Stimulated activated CD8-positive, alpha-beta memory T cell treated with anti-CD3 and anti-CD28 coated beads, Interleukin-7, amount 100 ng/mL, for 4 hours (primary cell): ENCODE measurements around the gene CALM3.
A peak's percentile ranks its signal among the peaks of the same experiment; 100 is the strongest.
"Not testable (repeated sequence)": the region's sequence is repeated elsewhere in the genome, so short reads cannot be mapped to it uniquely, and the experiment has no call there.

Experiments
- DNase-seq, 2 donors: peaks; one replicate each; pipeline ENCODE4 v3.0.0-alpha.2; 2020; ENCODE audit warnings: low read depth in 2 of 2

CALM3 gene

DNA sequence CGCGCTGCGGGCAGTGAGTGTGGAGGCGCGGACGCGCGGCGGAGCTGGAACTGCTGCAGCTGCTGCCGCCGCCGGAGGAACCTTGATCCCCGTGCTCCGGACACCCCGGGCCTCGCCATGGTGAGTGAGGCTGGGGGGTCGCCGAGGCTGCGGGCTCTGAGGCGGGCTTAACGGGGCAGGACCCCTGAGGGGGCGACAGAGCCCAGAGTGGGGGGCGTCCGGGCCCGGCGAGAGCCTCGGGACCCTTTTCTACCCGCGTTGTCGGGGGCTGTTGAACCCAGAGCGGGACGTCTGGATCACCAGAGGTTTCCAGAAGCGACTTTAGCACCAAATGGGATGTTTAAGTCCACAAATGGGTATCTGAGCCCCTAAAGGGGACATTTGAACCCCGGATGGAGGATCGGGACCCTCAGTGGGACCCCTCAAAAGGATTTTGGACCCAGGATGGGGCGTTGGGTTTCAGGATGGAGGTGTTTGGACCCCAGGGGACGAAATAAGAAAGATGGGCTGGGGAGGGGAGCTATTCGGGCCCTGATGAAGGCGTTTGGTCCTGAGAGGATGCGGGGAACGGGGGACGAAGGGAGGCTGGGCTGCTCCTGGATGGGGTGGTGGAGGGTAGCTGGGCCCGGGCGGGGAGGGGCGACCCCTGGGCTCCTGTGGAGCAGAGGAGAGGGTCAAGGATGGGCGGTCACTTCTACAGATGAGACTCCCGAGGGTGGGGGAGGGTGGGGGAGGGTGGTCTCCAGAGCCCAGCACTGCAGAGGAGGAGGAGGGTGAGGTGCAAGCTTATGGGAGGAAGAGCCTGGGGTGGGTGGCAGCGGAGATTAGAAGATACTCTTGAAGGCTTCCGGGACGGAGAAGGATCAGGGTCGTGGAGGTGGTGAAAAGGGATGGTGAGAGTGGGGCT, at the start of gene CALM3:
Gene CALM3, plus strand, starts transcription at position 13 of the 907 bp plus-strand sequence. Its CDS starts 105 bp downstream, at position 118.
- no peak for DNase-seq

DNA sequence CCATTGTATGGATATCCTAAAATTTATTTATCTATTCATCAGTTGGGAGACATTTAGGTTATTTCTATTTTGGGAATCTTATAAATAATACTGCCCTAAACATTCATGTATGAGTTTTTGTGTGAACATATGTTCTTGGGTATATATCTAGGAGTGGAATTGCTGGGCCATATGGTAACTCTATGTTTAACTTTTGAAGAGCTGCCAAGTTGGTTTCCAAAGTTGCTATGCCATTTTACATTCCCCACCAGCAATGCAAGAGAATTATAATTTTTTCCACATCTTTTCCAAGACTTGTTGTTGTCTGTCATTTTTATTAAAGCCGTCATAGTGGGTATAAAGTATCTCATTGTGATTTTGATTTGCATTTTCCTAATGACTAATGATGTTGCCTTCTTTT, 48.2 kb upstream of the CALM3 start:
- DNase-seq, result no peak

DNA sequence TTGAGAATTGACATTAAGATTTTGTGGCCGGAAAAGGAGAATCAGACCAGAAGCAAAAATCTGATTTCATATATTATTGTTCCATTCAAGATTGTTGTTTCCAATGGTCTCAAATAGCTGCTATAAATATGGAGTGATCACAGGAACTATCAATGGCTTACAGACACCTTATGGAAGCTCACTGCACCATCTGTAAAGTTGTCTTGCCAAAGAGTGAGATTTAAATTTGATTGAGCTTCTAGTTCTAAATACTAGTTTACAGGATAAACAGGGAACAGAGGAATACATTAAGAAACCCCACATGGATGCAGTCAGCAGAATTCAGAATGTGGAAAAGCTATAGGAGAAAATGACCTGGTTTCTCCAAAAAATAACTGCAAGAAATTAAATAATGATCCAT, 47.0 kb upstream of the CALM3 start:
- no peak for DNase-seq

DNA sequence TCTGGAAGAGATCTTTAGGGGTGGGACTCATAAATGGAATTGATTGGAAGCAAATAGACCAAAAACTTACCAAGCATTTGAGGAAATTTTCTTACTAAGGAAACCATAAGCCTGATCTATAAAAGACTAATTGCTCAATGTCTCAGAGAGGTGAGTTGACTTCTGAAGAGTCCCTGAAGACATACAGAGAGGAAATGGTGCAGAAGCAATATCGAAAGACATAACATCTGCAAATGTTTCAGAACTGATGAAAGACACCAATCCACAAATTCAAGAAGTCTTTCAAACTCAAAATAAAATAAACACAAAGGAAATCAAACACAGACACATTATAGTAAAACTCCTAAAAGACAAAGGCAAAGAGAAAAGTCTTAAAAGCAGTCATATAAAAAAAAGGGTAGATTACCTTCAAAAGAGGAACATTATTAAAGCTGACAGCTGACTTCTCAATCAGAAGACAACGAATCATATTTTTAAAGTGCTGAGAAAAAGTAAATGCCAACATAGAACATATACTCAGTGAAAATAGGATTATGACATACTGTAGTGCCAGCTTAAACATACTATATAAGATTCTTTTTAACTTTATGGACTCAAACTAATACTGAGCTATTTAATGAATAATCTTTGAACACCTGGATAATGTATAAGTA, 45.4 kb upstream of the CALM3 start:
- no peak for DNase-seq

DNA sequence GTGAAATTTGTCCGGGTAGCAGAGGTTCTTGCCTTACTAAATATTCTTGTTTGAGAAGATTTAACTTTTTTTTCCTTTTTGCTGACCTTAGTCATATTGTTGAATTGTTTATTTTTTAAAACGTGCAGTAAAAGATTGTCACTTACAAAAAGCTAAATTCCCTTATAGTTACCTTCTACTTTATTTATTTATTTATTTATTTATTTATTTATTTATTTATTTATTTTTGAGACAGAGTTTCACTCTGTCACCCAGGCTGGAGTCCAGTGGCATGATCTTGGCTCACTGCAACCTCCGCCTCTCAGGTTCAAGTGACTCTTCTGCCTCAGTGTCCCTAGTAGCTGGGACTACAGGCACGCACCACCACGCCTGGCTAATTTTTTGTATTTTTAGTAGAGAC, 44.7 kb upstream of the CALM3 start:
- not testable (repeated sequence) for DNase-seq

DNA sequence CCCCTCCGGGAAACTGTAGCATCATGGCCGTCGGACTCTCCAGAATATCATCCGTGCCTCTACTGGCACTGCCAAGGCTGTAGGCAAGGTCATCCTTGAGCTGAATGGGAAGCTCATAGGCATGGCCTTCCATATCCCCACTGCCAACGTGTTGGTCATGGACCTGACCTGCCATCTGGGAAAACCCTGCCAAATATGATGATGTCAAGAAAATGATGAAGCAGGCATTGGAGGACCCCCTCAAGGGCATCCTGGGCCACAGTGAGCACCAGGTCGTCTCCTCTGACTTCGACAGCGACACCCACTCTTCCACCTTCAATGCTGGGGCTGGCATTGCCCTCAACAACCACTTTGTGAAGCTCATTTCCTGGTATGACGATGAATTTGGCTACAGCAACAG, 41.9 kb upstream of the CALM3 start:
- DNase-seq, result no peak

DNA sequence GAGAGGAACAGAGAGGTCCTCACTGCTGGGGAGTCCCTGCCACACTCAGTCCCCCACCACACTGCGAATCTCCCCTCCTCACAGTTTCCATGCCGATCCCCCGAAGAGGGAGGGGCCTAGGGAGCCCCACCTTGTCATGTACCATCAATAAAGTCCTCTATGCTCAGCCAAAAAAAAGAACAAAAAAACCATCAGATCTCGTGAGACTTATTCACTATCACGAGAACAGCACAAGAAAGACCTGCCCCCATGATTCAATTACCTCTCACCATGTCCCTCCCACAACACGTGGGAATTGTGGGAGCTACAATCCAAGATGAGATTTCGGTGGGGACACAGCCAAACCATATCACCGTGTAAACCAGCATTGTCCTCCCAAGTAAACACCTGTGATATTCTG, 41.5 kb upstream of the CALM3 start:
- not testable (repeated sequence) for DNase-seq

DNA sequence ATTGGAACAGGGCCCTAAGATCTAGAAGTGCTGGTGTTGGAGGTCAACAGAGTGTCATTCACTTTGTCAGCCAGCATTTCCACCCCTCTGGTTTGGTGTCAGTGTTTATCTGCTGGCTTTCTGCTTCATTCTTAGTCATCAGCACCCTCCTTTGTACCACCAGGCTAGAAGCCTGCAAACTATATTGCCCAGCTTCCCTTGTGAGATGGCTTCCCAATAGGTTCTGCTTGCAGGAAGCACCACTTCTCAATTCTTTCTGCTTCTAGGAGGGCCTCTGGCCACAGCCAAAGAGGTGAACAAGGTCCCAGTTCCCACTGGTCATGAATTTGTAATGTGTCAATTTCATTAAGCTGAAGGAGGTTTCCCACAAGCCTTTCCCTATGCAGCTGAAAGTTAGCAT, 36.4 kb upstream of the CALM3 start:
- DNase-seq, result no peak

DNA sequence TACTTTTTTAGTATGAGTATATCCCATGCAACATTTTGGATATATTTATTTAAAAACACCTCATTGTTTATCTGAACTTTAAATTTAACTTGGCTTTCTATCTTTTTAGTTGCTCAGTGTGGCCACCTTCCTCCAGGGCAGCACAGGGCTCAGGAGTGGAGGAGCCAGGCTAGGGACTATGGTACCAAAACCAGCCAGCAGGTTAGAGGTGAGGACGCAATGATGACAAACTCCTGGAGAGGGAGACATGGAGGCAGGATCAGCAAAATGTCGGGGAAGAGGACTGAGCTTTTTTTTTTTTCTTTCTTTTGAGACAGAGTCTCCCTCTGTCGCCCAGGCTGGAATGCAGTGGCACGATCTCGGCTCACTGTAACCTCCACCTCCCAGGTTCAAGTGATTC, 29.6 kb upstream of the CALM3 start:
- DNase-seq, result no peak

DNA sequence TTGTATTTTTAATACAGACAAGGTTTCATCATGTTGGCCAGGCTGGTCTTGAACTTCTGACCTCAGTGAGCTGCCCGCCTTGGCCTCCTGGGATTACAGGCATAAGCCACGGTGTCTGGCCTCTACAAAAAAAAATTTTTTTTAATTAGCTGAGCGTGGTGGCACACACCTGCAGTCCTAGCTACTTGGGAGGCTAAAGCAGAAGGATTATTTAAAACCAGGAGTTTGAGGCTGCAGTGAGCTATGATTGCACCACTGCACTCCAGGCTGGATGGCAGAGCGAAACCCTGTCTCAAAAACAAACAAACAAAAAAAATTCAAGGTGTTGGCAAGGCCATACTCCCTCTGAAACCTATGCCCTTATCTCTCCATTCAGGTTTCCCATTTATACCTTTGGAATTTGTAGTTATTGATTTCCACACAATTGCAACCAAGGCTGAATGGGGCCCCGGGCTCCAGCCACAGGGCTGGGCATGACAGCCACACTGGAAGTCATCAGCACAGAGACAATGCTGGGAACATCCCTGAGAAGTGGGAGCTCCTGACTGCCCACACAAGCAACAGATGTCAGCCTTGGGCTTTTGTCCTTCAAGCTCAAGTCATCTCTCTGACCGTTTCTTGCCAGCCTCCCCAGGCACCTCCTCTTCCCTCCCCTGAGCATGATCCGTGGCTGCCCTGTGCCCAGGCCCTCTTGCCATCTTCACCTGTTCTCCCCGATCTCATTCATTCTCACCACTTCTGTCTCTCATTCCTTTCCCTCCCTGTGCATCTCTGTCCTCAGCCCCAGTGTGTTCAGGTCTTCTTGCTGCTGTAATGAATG, 27.2 kb upstream of the CALM3 start:
- no peak for DNase-seq

DNA sequence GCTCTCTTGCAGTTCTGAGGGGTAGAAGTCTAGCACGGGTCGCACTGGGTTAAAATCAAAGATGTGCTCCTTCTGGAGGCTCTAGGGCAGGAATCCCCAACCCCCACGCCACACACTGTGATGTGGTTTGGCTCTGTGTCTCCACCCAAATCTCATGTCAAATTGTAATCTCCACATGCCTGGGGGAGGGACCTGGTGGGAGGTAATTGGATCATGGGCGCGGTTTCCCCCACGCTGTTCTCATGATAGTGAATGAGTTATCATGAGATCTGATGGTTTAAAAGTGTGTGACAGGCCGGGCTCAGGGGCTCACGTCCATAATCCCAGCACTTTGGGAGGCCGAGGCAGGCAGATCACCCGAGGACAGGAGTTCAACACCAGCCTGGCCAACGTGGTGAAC, 26.6 kb upstream of the CALM3 start:
- DNase-seq, result peak; percentile 8 to 26

DNA sequence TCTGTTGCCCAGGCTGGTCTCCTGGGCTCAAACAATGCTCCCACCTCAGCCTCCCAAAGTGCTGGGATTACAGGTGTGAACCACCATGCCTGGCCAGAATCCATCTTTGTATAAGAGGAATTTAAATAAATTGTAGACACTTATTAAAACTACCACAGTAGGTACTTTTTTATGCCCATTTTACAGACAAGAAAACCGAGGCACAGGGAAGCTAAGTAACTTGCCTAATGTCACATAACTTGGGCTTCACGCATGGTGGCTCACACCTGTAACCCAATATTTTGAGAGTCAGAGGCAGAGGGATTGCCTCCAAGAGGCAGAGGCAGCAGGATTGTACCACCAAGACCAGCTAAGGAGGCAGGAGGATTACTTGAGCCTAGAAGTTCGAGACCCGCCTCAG, 22.7 kb upstream of the CALM3 start:
- no peak for DNase-seq

DNA sequence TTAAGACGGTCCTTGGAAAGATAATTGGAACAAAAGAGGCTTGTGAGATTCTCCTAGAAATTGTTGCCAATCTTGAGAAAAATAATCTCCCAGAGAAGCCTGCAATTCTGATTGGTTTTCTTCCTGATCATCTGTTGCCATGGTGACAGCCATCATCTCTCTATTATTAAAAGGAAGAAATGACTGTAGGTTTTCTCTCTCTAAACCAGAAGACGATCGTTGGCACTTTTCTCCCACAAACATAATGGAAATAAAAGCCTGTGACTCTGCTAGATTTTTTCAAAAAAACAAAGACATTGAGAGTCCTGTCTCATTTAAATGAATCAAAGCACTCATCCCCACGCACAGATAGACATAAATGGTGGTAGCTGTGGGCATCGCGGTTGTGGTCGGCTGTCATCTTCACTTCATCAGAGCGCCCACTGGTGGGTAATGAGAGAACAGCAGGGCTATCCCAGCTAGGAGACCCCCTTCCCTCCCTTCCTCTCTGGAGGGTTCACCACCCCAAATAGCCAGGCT, 21.7 kb upstream of the CALM3 start:
- peak in 1 of 2 donors; percentile 28 for DNase-seq

DNA sequence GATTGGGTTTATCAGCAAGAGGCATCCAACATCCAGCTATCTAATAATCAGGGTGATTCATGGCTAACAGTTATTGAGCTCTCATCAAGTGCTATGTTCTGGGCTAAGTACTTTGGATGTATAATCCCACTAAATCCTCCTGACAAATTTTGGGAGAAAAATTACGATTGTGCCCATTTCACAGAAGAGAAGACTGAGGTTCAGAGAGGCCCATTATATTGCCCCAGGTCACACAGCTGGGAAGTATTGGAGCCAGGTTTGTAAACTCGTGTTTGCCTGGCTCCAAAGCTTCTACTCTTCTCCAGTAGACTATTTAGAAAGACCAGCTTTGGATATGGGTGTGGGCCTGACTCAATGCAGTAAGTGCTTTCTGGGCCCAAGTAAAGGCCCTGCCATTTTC, 20.9 kb upstream of the CALM3 start:
- DNase-seq, result no peak

DNA sequence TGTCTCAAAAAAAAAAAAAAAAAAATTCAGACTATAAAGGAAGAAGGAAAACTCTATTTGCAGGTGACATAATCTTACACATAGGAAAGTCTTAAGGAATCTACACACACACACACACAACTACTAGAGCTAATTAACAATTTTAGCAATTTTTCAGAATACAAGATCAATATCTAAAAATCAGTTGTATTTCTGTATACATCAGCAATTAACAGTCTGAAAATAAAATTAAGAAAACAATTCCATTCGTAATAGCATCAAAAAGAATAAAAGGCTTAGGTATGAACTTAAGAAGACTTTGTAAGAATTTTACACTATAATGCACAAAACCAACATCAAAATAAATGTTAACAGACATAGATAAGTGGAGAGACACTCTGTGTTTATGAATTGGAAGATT, 15.6 kb upstream of the CALM3 start:
- DNase-seq, result no peak

DNA sequence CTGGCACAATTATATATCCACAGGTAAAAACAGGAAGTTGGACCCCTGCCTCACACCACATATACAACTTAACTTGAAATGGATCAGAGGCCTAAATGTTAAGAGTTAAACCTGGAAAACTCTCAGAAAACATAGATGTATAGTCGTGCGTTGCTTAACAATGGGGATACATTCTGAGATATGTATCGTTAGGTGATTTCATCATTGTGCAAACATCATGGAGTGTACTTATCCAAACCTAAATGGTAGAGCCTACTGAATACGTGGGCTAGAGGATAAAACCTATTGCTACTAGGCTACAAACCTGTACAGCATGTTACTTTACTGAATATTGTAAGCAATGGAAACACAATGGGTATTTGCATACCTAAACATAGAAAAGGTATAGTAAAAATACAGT, 14.8 kb upstream of the CALM3 start:
- no peak for DNase-seq

DNA sequence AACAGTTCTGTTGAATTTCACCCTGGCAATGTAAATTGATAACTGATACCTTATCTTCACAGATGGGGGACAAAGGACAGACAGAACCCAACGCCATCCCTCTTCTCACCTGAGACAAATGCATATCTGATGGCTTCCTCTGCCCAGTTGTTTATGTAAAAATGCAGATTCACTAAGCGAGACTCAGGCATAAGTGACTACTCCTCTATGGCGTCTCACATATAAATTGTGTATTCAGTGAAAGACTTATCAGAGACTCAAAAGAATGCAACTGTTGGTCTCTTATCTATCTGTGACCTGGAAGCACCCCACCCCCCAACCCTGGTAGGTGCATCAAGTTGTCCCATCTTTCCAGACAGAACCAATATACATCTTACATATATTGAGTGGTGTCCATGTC, 13.3 kb upstream of the CALM3 start:
- DNase-seq, result no peak

DNA sequence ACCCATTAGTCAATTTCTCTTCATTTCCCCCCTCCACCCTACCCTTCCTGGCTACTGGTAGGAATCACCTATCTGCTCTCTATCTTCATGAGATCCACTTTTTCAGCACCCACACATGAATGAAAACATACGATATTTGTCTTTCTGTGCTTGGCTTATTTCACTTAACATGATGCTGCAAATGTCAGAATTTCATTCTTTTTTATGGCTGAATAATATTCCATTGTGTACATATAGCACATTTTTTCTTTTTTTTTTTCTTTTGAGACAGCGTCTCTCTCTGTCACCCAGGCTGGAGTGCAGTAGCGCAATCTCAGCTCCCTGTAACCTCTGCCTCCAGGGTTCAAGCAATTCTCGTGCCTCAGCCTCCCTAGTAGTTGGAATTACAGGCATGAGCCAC, 9.9 kb upstream of the CALM3 start:
- no peak for DNase-seq

DNA sequence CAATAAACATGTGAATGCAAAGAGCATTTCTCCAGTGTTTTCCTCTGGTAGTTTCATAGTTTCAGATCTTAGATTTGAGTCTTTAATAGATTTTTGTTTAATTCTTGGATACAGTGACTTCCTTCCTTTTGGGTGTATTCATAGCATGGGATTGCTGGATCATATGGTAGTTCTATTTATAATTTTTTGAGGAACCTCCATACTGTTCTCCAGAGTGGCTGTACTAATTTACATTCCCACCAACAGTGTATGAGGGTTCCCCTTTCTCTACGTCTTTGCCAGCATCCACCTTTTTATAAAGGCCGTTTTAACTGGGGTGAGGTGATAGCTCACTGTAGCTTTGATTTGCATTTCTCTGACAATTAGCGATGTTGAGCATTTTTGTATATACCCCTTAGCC, 9.3 kb upstream of the CALM3 start:
- DNase-seq, result no peak

DNA sequence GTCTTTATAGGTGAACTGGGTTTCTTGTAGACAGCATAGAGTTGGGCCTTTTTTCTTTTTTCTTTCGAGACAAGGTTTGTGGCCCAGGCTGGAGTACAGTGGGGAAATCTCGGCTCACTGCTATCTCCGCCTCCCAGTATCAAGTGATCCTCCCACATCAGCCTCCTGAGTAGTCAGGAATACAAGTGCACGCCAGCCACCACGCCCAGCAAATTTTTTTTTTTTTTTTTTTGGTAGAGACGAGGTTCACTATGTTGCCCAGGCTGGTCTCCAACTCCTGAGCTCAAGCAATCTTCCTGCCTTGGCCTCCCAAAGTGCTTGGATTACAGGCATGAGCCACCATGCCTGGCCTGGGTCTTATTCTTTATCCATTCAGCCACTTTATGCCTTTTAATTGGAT, 5.1 kb upstream of the CALM3 start:
- DNase-seq, result no peak

DNA sequence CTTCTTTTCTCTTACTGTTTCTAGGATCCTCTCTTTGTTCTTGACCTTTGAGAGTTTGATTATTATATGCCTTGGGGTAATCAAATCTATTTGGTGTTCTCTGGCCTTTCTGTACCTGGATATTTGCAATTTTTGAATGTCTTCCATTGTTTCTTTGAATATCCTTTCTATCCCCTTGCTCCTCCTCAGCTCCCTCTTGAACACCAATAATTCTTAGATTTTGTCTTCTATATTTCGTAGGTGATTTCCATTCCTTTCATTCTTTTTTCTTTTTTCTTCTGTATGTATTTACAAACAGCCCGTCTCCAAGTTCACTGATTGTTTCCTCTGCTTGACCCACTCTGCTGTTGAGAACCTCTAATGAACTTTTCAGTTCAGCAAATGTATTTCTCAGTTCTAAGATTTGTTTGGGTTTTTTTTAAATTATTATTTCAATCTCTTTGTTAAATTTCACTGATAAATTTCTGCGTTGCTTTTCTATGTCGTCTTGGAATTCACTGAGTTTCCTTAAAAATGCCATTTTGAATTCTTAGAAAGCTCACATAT, 2.7 kb upstream of the CALM3 start:
- no peak for DNase-seq
